ENCODE data around the gene FOCAD. TPM values are rescaled to one million over a fixed set of nuclear protein-coding genes. Genes with fewer than 3 reads are reported as not detected.

The FOCAD gene
- total RNA-seq, 1 donor from 2014 or later = 28.4 TPM

DNA sequence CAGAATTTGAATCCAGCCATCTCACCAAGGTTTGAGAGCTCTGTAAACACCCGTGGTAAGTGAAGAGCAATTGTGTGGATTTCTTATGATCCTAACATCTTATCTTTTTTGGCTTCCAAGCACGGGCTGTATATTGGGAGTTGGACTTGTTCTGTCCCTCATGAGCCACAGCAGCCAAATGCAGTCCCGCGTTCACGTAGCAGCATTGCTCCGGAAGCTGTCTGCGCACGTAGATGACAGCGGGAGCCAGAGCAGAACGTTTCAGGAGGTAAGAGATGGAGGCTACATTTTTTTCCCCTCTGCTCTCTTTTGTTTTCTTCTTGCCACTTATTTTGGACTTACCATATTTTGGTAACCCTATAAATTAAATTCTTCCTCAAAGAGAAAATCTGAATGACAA is 260.4 kb downstream of the FOCAD start:
- DNase-seq (ENCODE audit: low read depth) (no peak), FAIRE-seq (no peak)
- Histone ChIP-seq H3K4me3 (ENCODE audit: low read depth, low read length) (no peak overlapping the region), H3K36me3 (ENCODE audit: control insufficient read depth, insufficient read depth, low read length) (no peaks in the 10 kb centered on the region), H3K27me3 (ENCODE audit: control insufficient read depth, insufficient read depth, low read length) (no peaks in the 10 kb centered on the region)
- TF ChIP-seq, protein P1, sequence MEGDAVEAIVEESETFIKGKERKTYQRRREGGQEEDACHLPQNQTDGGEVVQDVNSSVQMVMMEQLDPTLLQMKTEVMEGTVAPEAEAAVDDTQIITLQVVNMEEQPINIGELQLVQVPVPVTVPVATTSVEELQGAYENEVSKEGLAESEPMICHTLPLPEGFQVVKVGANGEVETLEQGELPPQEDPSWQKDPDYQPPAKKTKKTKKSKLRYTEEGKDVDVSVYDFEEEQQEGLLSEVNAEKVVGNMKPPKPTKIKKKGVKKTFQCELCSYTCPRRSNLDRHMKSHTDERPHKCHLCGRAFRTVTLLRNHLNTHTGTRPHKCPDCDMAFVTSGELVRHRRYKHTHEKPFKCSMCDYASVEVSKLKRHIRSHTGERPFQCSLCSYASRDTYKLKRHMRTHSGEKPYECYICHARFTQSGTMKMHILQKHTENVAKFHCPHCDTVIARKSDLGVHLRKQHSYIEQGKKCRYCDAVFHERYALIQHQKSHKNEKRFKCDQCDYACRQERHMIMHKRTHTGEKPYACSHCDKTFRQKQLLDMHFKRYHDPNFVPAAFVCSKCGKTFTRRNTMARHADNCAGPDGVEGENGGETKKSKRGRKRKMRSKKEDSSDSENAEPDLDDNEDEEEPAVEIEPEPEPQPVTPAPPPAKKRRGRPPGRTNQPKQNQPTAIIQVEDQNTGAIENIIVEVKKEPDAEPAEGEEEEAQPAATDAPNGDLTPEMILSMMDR (IDR thresholded peaks at IDR 0.05; ENCODE audit: insufficient read depth, low read length, severe bottlenecking) = no peak

DNA sequence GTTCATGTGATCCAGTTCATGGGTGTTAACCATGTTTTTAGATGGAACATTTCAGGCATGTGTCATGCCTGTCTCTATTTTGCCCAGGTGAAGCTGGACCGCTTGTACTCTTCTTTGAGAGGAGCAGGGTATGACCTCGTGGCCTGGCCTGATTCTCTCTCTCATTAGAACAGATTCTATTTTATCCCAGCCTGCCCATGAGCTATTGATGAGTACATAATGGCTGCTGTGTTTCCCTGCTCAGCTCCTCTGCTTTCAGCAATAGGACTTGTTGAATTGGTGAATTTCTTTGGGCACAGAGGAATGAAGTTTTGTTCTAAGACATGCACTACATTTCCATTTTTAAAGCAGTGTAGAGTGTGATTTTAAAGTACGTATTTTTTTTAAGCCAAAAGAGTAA is 261.2 kb downstream of the FOCAD start:
- no peak for DNase-seq (ENCODE audit: low read depth)

DNA sequence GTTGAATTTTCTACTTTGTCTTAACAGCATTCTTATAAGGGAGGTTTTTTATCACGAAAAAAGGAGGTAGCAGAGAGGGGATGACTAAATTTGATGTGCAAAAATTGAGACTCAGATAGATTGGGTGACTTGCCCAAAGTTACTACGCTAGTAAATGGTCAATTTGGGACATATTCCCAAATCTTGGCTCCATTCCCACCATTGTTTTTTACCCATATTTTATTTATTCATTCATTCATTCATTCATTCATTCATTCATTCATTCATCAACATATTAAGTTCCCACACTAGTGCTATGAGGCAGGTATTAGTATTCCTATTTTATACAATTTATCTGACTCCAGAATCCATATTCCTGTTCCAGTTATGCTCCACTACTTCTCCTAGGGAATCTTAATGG is 261.8 kb downstream of the FOCAD start:
- no peak for FAIRE-seq
- no peak overlapping the region for H3K4me3 ChIP-seq (ENCODE audit: low read depth, low read length)
- no peaks in the 10 kb centered on the region for H3K36me3 ChIP-seq (ENCODE audit: control insufficient read depth, insufficient read depth, low read length)
- DNase-seq (ENCODE audit: low read depth) = no peak
- no peaks in the 10 kb centered on the region for H3K27me3 ChIP-seq (ENCODE audit: control insufficient read depth, insufficient read depth, low read length)
- TF ChIP-seq, protein P1 (IDR thresholded peaks at IDR 0.05; ENCODE audit: insufficient read depth, low read length, severe bottlenecking) = no peak

More for the DNA sequence above, 261.2 kb downstream of the FOCAD start:
- Histone ChIP-seq H3K36me3 (ENCODE audit: control insufficient read depth, insufficient read depth, low read length) (no peaks in the 10 kb centered on the region), H3K4me3 (ENCODE audit: low read depth, low read length) (no peak overlapping the region), H3K27me3 (ENCODE audit: control insufficient read depth, insufficient read depth, low read length) (no peaks in the 10 kb centered on the region)
- TF ChIP-seq, protein P1 (IDR thresholded peaks at IDR 0.05; ENCODE audit: insufficient read depth, low read length, severe bottlenecking) = no peak
- FAIRE-seq = no peak

DNA sequence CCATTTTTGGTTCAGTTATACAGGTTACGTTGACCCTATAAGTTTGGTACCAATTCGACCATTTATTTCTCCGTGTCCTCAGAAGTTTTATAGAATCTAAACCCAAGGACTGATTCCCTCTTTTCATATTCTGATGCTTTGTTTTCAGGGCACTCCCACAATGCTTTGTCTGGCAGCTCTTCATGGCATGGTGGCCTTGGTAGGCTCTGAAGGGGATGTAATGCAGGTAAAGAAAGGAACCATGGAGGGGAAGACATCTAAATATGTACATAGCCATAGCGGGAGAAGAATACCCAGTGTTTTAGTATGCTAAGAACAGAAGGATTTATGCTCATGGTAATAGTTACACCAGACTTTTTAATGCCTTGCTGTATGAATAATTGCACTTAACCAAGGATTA is 264.6 kb downstream of the FOCAD start:
- DNase-seq (ENCODE audit: low read depth) (no peak), FAIRE-seq (no peak)
- Histone ChIP-seq H3K27me3 (ENCODE audit: control insufficient read depth, insufficient read depth, low read length) (no peaks in the 10 kb centered on the region), H3K36me3 (ENCODE audit: control insufficient read depth, insufficient read depth, low read length) (no peaks in the 10 kb centered on the region), H3K4me3 (ENCODE audit: low read depth, low read length) (no peak overlapping the region)
- TF ChIP-seq, protein P1 (IDR thresholded peaks at IDR 0.05; ENCODE audit: insufficient read depth, low read length, severe bottlenecking) = no peak

DNA sequence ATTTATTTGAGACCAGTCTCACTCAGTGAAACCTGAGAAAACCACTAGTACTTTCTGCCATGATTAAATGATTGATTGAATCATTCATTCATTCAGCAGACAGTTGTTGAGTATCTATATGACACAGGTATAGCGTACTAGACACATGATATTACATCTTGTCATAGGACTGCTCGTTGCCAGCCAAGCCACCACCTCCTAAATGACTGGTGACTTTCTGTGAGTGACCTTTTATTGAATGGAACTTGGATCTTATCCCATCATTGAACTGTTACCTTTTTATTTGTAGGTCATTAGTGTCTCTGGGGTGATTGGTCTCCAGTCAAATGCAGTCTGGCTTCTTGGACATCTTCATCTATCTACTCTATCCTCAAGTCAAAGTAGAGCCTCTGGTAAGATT is 266.6 kb downstream of the FOCAD start:
- TF ChIP-seq, protein P1 (IDR thresholded peaks at IDR 0.05; ENCODE audit: insufficient read depth, low read length, severe bottlenecking) = no peak
- DNase-seq (ENCODE audit: low read depth) = no peak
- no peaks in the 10 kb centered on the region for H3K27me3 ChIP-seq (ENCODE audit: control insufficient read depth, insufficient read depth, low read length)
- no peak for FAIRE-seq
- no peaks in the 10 kb centered on the region for H3K36me3 ChIP-seq (ENCODE audit: control insufficient read depth, insufficient read depth, low read length)
- no peak overlapping the region for H3K4me3 ChIP-seq (ENCODE audit: low read depth, low read length)

DNA sequence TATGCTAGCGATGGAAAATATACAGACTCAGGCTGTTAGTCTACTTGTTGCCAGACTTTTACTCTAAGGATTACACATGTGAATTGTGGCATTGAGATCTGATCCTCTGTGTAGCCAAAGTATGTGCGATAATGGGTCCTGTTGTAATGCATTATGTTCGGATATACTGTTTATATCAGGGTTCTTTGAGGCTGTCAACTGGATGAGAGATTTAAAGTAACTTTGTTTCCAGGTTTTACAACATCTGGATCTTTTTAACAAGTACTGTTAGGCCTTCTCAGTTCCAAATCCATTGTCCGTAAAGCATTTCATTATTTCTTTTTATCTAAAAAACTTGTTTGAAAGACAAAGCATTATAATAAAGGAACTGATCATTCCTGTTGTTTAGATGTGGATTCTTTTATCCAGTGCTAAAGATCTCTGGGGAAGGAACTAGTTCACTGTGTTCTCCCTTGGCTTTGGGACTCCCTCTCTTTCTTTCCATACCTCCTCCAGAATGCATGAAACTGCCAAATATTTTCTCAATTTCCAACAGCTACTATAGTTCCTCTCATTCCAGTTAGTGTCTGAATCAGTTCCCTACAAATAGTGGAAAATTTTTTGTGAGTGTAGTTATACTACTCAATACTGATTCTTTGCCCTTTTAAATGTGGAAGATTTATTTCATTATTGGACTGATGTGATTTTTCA is 278.6 kb downstream of the FOCAD start:
- FAIRE-seq (no peak), DNase-seq (ENCODE audit: low read depth) (no peak)
- TF ChIP-seq, protein P1 (IDR thresholded peaks at IDR 0.05; ENCODE audit: insufficient read depth, low read length, severe bottlenecking) = no peak
- Histone ChIP-seq H3K36me3 (ENCODE audit: control insufficient read depth, insufficient read depth, low read length) (no peaks in the 10 kb centered on the region), H3K27me3 (ENCODE audit: control insufficient read depth, insufficient read depth, low read length) (no peaks in the 10 kb centered on the region), H3K4me3 (ENCODE audit: low read depth, low read length) (no peak overlapping the region)

Data from bronchial epithelial cell (primary cell).